Endodermal cell (in vitro differentiated cells): ENCODE results near the gene CD36. TPM values are rescaled to one million over a fixed set of nuclear protein-coding genes. Genes with fewer than 3 reads are reported as not detected.

ENCODE experiments used
- DNase-seq: peaks from one replicate; pipeline ENCODE4 v3.0.0-alpha.2; 2017
- H3K27ac ChIP-seq: 2 replicates; pipeline ENCODE4 v1.5.1; 2013; ENCODE audit warnings: mild to moderate bottlenecking, low read depth, low read length, moderate library complexity
- H3K27me3 ChIP-seq: 2 replicates; pipeline ENCODE4 v1.6.1; 2013; ENCODE audit warnings: mild to moderate bottlenecking, low read length, moderate library complexity; ENCODE audit not compliant: insufficient read depth, control insufficient read depth, poor library complexity, severe bottlenecking
- H3K36me3 ChIP-seq: 2 replicates; pipeline ENCODE4 v1.7.0; 2013; ENCODE audit warnings: mild to moderate bottlenecking, low read length, moderate library complexity; ENCODE audit not compliant: control insufficient read depth, insufficient read depth
- H3K4me1 ChIP-seq: one replicate; pipeline ENCODE4 v1.7.0; 2013; ENCODE audit warnings: low read length; ENCODE audit not compliant: control insufficient read depth, insufficient read depth
- H3K4me3 ChIP-seq: 2 replicates; pipeline ENCODE4 v1.5.1; 2013; ENCODE audit warnings: mild to moderate bottlenecking, low read length, moderate library complexity
- H3K9ac ChIP-seq: 2 replicates; pipeline ENCODE4 v1.6.1; 2013; ENCODE audit warnings: mild to moderate bottlenecking, low read length, moderate library complexity; ENCODE audit not compliant: poor library complexity, severe bottlenecking; ENCODE audit errors: extremely low read depth
- H3K9me3 ChIP-seq: 2 replicates; pipeline ENCODE4 v1.6.1; 2013; ENCODE audit warnings: mild to moderate bottlenecking, low read length, moderate library complexity; ENCODE audit not compliant: control insufficient read depth
- H3K27ac Mint-ChIP-seq: 2 replicates; pipeline ENCODE4 v1.8.0; 2020; ENCODE audit warnings: mixed read lengths
- H3K27me3 Mint-ChIP-seq: 2 replicates; pipeline ENCODE4 v1.8.0; 2021; ENCODE audit warnings: mild to moderate bottlenecking, mixed read lengths; ENCODE audit not compliant: insufficient read depth
- H3K36me3 Mint-ChIP-seq: 2 replicates; pipeline ENCODE4 v1.8.0; 2020; ENCODE audit warnings: low read depth, mixed read lengths
- H3K4me1 Mint-ChIP-seq: 2 replicates; pipeline ENCODE4 v1.8.0; 2020; ENCODE audit warnings: mixed read lengths
- H3K4me3 Mint-ChIP-seq: 2 replicates; pipeline ENCODE4 v1.8.0; 2020; ENCODE audit warnings: mild to moderate bottlenecking, moderate library complexity, mixed read lengths
- H3K9me3 Mint-ChIP-seq: 2 replicates; pipeline ENCODE4 v1.8.0; 2020; ENCODE audit warnings: mild to moderate bottlenecking, mixed read lengths
- WGBS, 2 experiments: methylation state at CpG; one replicate each; pipeline versions ENCODE4 v1.1.5 to v1.1.7; 2013; ENCODE audit warnings: missing lambda C conversion rate in 2 of 2, mixed read lengths in 1 of 2; ENCODE audit not compliant: insufficient coverage in 1 of 2, insufficient read length in 1 of 2; 5-methylcytosine and 5-hydroxymethylcytosine counted together
- total RNA-seq, 2 donors: library from RNA; stranded (reverse); fragmentation: NEBNext Ultra II Directional in 1 of 2; extraction: Animal tissue kit (Norgen Biotek cat#: 25700) in 1 of 2; gene quantifications; 2 replicates in 1 of 2; 3 replicates in 1 of 2; pipeline ENCODE4 v1.2.1, GENCODE V29; 2021
- TF ChIP-seq, protein P1 (sequence below): fragments of 200-600 bp; sonication (generic); conservative IDR thresholded peaks from 2 replicates; pipeline ENCODE4 v1.5.0; 2021; ENCODE audit warnings: antibody characterized with exemption, mild to moderate bottlenecking

CD36 gene
- total RNA-seq, 2 donors from 2014 or later, result 0.18 to 0.29 TPM

DNA sequence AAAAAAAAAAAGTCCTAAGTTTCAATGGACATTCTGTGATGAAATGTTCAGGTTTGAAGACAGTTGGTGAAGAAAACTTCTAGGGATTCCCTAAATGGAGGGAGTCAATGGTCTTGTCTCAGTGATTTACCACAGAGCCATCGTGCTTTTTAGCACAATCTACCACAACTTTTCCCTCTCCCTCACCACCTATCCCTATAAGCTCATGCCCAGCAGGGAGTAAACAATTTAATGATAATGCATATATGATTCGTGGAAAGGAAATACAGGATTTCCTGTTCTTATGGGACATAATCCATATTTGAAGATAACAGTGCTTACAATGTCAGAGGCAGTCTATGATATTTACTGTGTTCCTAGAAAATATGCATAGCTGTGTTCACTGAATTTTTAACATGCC lies 38.4 kb upstream of the CD36 start:
- Mint-ChIP-seq H3K9me3 (no peaks in the 10 kb centered on the region), H3K27ac (no peak overlapping the region)
- no peaks in the 10 kb centered on the region for H3K27me3 ChIP-seq

DNA sequence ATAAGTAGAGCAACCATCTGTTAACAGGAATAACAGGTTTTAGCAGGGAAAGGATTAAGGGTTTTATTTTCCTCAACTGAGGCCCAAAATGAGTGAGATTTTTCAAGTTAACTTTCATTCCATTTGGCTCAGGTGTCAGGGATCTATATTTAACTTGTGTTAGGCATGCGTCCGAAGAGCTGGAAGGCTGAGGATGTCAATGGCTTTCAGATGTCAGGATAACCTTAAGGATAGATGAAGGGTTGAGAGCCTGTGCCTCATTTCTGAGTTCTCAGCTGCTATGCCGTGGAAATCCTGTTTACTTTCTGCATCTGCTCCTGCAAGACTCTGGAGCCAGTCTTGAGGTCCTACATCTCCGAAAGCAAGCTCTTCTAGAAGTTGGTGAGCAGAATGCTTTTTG lies 36.4 kb upstream of the CD36 start:
- H3K4me1 Mint-ChIP-seq, result peaks cover 7% of the 10 kb centered on the region
- Histone ChIP-seq H3K27ac (no peak overlapping the region), H3K27me3 (no peaks in the 10 kb centered on the region), H3K4me1 (peaks cover 4% of the 10 kb centered on the region), H3K9ac (no peak overlapping the region), H3K9me3 (no peaks in the 10 kb centered on the region), H3K36me3 (no peaks in the 10 kb centered on the region), H3K4me3 (no peak overlapping the region)
- H3K27me3 Mint-ChIP-seq, result no peaks in the 10 kb centered on the region
- H3K36me3 Mint-ChIP-seq, result no peaks in the 10 kb centered on the region
- no peak for DNase-seq
- H3K4me3 Mint-ChIP-seq, result no peak overlapping the region
- TF ChIP-seq, protein P1, sequence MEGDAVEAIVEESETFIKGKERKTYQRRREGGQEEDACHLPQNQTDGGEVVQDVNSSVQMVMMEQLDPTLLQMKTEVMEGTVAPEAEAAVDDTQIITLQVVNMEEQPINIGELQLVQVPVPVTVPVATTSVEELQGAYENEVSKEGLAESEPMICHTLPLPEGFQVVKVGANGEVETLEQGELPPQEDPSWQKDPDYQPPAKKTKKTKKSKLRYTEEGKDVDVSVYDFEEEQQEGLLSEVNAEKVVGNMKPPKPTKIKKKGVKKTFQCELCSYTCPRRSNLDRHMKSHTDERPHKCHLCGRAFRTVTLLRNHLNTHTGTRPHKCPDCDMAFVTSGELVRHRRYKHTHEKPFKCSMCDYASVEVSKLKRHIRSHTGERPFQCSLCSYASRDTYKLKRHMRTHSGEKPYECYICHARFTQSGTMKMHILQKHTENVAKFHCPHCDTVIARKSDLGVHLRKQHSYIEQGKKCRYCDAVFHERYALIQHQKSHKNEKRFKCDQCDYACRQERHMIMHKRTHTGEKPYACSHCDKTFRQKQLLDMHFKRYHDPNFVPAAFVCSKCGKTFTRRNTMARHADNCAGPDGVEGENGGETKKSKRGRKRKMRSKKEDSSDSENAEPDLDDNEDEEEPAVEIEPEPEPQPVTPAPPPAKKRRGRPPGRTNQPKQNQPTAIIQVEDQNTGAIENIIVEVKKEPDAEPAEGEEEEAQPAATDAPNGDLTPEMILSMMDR, result no peak
- 95 to 100% methylated on average over 2 to 4 of the region's 4 CpGs for WGBS, 2 experiments
- no peaks in the 10 kb centered on the region for H3K9me3 Mint-ChIP-seq
- H3K27ac Mint-ChIP-seq, result no peak overlapping the region

More for the DNA sequence above, 38.4 kb upstream of the CD36 start:
- H3K27me3 Mint-ChIP-seq, result no peaks in the 10 kb centered on the region
- no peak overlapping the region for H3K4me3 ChIP-seq
- H3K4me1 ChIP-seq, result peaks cover 4% of the 10 kb centered on the region
- TF ChIP-seq, protein P1, result no peak
- H3K4me1 Mint-ChIP-seq, result peaks cover 7% of the 10 kb centered on the region
- no peak overlapping the region for H3K4me3 Mint-ChIP-seq
- no peaks in the 10 kb centered on the region for H3K36me3 Mint-ChIP-seq
- DNase-seq, result no peak
- 83 to 96% methylated on average over 1 to 2 of the region's 2 CpGs for WGBS, 2 experiments
- H3K36me3 ChIP-seq, result no peaks in the 10 kb centered on the region
- no peak overlapping the region for H3K9ac ChIP-seq
- no peaks in the 10 kb centered on the region for H3K9me3 ChIP-seq
- H3K27ac ChIP-seq, result no peak overlapping the region

DNA sequence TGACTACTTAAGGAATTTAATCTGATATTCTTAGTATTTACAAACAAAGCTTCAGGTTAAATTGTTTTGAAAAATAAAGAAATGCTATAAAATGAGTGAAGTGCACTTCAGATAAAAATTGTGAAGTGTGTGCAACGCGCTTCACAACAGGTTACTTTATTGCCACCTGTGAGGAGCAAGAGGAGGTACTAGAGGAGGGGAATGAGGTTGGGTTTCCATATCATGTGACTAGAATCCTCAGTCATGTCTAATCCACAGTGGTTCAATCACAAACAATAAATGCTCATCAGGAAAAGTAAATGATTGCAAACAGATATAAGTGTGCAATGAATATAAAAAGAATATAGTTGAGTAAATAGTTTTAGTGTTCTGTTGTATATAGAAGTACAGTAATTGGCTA lies 34.5 kb upstream of the CD36 start:
- H3K9ac ChIP-seq, result no peak overlapping the region
- no peak for DNase-seq
- no peaks in the 10 kb centered on the region for H3K36me3 Mint-ChIP-seq
- H3K9me3 ChIP-seq, result no peaks in the 10 kb centered on the region
- no peak overlapping the region for H3K27ac Mint-ChIP-seq
- no peak overlapping the region for H3K27ac ChIP-seq
- no peak overlapping the region for H3K4me3 Mint-ChIP-seq
- peaks cover 4% of the 10 kb centered on the region for H3K4me1 ChIP-seq
- TF ChIP-seq, protein P1, result no peak
- no peak overlapping the region for H3K4me3 ChIP-seq
- WGBS, 2 experiments, result 88 to 100% methylated on average over 2 of the region's 2 CpGs
- H3K4me1 Mint-ChIP-seq, result peaks cover 10% of the 10 kb centered on the region
- no peaks in the 10 kb centered on the region for H3K27me3 Mint-ChIP-seq
- H3K9me3 Mint-ChIP-seq, result no peaks in the 10 kb centered on the region
- H3K36me3 ChIP-seq, result no peaks in the 10 kb centered on the region
- no peaks in the 10 kb centered on the region for H3K27me3 ChIP-seq
